OCI-LY7 (cell line): Measurements from ENCODE around the gene SIRT4.

Experiments used
- CTCF ChIP-seq: fragments of 200-600 bp; sonication (generic); conservative IDR thresholded peaks from 2 replicates; pipeline ENCODE4 v1.5.1; 2014; ENCODE audit warnings: mild to moderate bottlenecking, antibody characterized with exemption, low read length, moderate library complexity, mixed read lengths
- EZH2phosphoT487 ChIP-seq: fragments of 200-600 bp; sonication (generic); IDR thresholded peaks from 2 replicates; pipeline ENCODE4 v1.6.1; 2018; ENCODE audit warnings: low read depth, borderline replicate concordance, mild to moderate bottlenecking, mixed run types, antibody characterized with exemption, low read length, moderate library complexity, mixed read lengths

- TF ChIP-seq CTCF, result no peak
- TF ChIP-seq EZH2phosphoT487, result no peak
Measured at GRCh38 chr12:120342175-120343038, 40.3 kb downstream of the SIRT4 start.
